Measurements from ENCODE around the gene MTFR2.

MTFR2 gene

GRCh38 chr6:136249811-136250685 lies at the start of gene MTFR2:
TSS of gene MTFR2 (minus strand) at chr6:136250311. CDS start at chr6:136249099, 1,212 bp downstream.
- DNase-seq: peak; percentile 95

GRCh38 chr6:136294621-136295020 lies 44.5 kb upstream of the MTFR2 start:
- no peak for DNase-seq

DNA sequence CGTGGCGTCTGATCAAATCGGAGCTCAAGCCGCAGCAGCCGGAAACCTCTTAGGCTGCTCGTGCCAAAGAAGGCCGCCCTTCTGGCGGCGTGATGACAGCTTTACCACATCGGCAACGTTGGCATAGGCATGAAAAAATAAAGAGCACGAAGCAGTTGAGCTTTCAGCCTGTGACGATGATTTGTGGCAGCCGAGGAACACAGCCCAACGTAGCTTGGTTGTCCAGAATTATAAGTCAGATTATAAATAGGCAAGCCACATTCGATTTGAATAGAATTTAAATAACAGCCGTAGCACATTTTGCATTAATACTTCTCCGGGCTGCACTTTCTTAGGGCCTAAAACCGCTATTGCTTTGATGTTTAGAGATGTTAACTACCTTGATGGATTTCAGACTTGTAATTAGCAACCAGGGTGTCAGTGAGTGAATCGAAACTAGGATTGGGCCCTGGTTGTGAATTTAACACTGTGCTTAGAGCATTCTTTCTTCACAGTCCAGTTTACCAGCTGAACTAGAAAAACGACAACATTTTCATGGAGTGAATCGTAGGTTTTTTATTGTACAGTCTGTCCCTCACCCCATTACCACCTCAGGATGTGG lies 40.4 kb upstream of the MTFR2 start:
- DNase-seq: peak; percentile 38

- DNase-seq: peak; percentile 99
These were observed 39.7 kb upstream of the MTFR2 start, which contains the start of gene BCLAF1 for GRCh38 chr6:136289579-136290409. TSS of gene BCLAF1 (minus strand) at chr6:136289846. CDS start at chr6:136279866, 9,980 bp downstream.

GRCh38 chr6:136289327-136289578 lies 39.1 kb upstream of the MTFR2 start:
- DNase-seq: peak; percentile 85

DNA sequence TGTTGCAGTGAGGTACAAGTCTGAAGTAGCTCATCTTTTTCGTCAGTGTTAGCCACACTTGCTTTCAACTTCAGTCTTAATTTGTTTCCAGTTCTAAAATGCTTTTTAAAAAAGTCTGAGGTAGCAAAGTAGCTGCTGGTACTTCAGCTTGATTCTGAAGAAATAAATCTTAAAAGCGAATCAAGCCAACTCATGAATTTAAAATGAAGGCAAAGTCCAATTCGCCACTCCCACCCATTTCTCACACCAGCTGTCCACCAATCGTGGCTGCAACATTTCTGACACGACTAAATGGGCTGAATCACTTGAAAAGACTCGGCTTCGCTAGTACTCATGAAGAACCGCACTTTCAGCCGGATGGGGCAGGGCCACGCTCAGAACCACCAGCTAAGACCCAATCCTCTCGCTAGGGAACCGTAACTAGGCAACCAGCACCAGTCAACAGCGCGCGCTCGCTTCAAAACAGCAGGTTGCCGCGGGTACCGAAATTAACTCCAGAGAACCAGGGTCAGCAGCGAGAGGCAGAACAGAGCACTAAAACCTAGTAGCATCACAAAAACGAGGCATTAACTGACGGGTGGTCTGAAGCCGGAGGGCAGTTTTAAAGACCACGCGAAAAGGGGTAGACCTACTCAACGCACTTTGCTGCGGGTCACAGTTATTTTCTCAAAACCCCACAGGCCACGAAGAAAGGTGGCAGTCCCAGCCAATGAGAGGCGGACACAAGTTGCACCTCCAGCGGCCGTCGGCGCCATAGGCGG lies 38.6 kb upstream of the MTFR2 start:
- DNase-seq: peak; percentile 93

DNA sequence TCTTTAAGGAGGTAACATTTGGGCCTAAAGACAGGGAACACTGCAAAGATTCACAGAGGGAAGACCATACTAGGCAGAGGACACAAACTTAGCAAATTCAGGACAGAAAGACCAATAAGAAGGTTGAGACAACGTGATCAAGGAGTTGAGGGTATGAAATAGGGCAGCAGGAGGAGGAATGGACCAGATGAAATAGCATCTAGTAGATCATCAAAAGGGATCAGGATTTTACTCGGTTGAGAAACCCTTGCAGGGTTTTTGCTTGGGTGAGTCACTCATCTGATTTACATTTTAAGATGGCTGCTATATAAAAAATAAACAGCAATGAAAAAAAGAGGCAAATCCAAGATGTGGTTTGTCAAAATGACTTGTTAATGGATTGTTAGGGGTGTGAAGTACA lies 34.8 kb upstream of the MTFR2 start:
- peak; percentile 5 for DNase-seq

GRCh38 chr6:136282906-136283305 lies 32.8 kb upstream of the MTFR2 start:
- DNase-seq: no peak

DNA sequence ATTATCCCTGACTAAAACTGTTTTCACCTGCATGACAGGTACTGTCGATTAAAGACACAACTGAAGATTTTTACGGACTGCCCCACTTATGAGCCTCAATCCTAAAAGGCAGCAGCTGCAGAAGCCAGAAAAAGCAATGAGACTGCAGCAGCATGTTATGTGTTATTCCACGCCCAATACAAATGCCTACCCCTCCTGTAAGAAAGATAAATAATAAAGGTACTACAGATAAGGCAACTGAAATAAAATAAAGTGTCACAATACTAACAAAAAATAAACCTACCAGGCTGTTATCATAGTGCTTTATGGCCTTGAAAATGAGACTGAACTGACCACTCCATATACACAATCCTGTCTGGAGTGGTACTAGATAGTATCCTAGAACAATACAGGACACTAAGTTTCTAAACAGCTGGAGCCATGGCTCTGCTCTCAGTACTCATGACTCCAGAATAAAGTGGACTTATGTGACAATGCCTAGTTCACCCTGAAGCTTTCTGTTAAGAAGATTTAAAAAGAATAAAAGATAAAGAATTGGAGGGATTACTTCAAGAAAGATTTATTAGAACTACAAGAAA lies 30.0 kb upstream of the MTFR2 start:
- no peak for DNase-seq

DNA sequence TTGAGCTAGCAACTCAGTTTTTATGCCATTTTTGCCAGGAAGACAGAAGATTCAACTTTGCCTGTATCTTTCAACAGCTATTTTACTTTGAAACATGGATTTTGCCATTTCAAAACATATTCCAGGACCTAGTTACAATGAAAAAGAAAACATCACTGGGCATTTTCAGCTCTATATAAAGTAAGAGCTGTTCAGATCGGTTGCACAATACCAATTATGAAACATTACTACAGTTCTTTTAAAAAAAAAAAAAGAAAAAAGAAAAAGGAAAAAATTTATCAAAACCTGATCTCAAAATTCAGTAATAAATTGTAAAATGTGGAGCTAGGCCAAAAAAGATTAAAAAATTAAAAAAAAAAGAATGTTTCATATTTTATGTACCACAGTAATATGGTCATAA lies 24.0 kb upstream of the MTFR2 start:
- DNase-seq: no peak

DNA sequence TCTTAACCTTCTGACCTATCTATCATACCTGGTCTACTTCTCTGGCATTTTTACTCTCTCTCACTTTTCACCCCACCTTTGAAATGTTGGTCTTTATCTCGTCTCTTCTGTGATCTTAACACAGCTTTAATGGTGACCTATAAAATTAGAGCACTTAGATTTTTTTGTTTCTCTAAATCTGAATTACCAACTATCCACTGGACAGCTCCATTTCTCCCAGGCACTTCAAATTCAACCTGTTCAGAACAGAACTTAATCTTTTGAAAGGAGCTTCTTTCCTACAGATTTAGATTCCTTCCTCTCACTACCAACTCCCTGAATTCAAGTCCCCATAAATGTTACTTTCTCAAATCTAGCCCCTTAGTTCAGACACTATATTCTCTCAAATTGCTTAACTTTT lies 15.0 kb upstream of the MTFR2 start:
- no peak for DNase-seq

GRCh38 chr6:136262940-136263339 lies 12.8 kb upstream of the MTFR2 start:
- no peak for DNase-seq

GRCh38 chr6:136254851-136255466 lies 4.8 kb upstream of the MTFR2 start:
- DNase-seq: no peak

GRCh38 chr6:136253734-136254133 lies 3.6 kb upstream of the MTFR2 start:
- DNase-seq: no peak

DNA sequence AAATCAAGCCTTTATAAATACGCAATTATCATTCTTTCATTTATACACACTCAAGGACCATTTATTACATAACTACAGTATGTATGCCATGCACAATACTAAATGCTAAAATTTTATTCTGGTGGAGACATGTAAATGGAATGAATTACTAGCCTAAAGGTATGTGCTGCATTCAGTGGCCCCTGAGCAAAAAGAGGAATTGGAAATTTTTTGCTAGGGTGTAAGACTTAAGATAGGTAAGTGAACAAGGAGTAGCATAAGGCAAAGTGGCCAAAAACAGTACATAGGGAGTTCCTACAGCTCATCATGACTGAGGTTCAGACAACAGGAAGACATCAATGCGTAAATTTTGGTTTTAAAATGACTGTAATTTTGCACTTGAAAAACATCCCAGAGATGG lies 2.3 kb upstream of the MTFR2 start:
- no peak for DNase-seq

GRCh38 chr6:136251394-136251793 lies 1.3 kb upstream of the MTFR2 start:
- DNase-seq: no peak

DNA sequence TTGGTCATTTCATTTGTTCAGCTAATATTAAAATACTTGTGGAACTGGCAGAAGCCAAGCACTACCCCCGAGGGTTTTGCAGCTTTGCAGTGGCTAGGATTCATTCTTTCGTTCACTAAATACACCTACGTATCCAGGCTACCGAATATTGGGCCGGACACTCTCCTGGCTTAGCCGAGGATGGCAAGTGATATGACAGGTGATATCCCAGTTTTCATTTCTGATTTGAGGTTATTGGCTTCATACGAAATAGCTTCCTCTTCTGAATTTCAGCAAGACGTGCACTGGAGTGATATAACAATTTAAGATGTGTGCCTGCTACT lies 536 bp upstream of the MTFR2 start:
- DNase-seq: no peak

GRCh38 chr6:136249336-136249735 lies 775 bp downstream of the MTFR2 start:
- no peak for DNase-seq

DNA sequence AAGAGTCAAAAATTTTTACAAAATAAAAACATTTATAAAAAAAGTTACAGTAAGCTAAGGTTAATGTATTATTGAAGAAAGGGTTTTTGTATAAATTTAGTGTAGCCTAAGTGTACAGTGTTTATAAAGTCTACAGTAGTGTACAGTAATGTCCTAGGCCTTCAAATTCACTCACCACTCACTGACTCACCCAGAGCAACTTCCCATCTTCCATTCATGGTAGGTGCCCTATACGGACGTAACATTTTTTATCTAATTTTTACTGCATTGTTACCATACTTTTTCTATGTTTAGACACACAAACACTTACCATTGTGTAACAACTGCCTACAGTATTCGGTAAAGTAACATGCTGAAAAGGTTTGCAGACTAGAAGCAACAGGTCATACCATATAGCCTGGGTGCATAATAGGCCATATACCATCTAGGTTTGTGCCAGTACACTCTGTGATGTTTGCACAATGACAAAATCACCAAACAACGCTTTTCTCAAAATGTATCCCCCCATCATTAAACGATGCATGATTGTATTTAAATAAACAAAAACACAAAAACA lies 6.0 kb downstream of the MTFR2 start:
- DNase-seq: no peak

DNA sequence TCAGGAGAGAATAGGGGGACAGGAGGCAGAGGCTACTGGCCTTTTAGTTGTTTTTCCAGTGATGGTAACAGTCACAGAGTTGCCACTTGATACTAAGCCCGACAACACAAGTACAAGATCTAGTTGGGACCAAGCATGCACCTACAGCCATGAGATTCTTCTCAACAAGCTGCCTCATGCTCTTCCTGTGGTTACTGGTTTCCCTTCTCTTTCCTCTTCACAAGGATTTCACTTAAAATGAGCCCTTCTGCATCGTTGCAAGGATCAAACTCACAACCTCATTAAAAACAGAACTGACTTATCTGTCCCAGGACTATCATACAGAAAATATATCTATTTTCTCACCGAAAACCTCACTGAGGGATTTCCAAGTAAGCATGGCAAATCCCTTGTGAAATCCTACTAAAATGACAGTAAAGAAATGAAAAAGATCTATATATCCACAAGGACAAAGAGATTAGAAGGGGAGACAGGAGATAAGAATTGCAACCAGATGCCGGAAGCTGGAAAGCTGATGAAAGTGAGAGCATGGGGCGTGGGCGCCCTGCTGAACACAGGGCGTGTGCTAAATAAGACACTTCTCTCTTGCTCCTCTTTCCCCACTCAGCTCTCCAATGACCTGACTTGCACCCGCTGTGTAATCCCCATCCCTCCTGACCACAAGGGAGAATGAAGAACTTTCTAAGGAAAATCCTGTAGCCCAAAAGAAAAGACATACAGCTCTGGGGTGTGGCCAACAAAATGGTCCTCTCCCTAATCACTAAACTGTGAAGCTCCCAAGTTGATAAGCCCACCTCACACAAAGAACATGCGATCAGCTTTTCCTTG lies 13.4 kb downstream of the MTFR2 start:
- no peak for DNase-seq

GRCh38 chr6:136235233-136235564 lies 14.9 kb downstream of the MTFR2 start:
- no peak for DNase-seq
